HCT116 (cell line): ENCODE results near the gene RPS2. TPM values are rescaled to one million over a fixed set of nuclear protein-coding genes. Genes with fewer than 3 reads are reported as not detected.

Source experiments
- ATAC-seq: fragments of 200-7000 bp; cut with Tn5 transposase; 2 replicates; pipeline ENCODE4 v1.9.1; 2020; ENCODE audit warnings: mild to moderate bottlenecking, moderate library complexity
- BruUV-seq: library from RNA; stranded (reverse); fragments of 400-500 nt; replicated peaks from 2 replicates; lab custom pipeline; 2021; lab: Mats Ljungman, UMichigan
- CTCF ChIA-PET: fragments of 300-600 bp; sonication (Branson Sonifier 250); formaldehyde crosslinking; loops from one replicate; lab custom pipeline; 2021; ENCODE audit warnings: antibody characterized with exemption; lab: Charles Lee
- POLR2A ChIA-PET: fragments of 300-600, 350-600 bp; sonication (Branson Sonifier 250); formaldehyde crosslinking; loops from one replicate; lab custom pipeline; 2021; ENCODE audit warnings: antibody characterized with exemption; lab: Charles Lee
- RAD21 ChIA-PET, 2 experiments: fragments of 300-600 bp; sonication (Branson Sonifier 250); formaldehyde crosslinking; loops; one replicate each; lab custom pipeline; 2023; ENCODE audit warnings: low total read pairs in 2 of 2; ENCODE audit not compliant: uncharacterized antibody in 2 of 2, unreplicated experiment in 2 of 2, low non-redundant PET in 1 of 2; lab: Charles Lee
- DNase-seq: peaks from one replicate; pipeline ENCODE4 v3.0.0-alpha.2; 2010; ENCODE audit warnings: low read depth, low spot score
- H2AFZ ChIP-seq: fragments of 200-600 bp; shearing (Covaris generic), sonication (generic); 2 replicates; pipeline ENCODE4 v1.6.1; 2017; ENCODE audit warnings: low read depth, mixed run types, mixed read lengths, antibody characterized with exemption, low read length; ENCODE audit not compliant: poor library complexity, severe bottlenecking
- H3K27ac ChIP-seq: 2 replicates; pipeline ENCODE4 v1.5.1; 2012; ENCODE audit warnings: low read depth, low read length
- H3K27me3 ChIP-seq: fragments of 200-600 bp; sonication (generic); 2 replicates; pipeline ENCODE4 v1.6.1; 2016; ENCODE audit warnings: mixed run types, low read length, mixed read lengths; ENCODE audit not compliant: insufficient read depth
- H3K36me3 ChIP-seq, 2 experiments: fragments of 200-500 bp in 1 of 2; fragments of 200-600 bp in 1 of 2; sonication (Bioruptor generic) in 1 of 2; sonication (generic) in 1 of 2; 2 replicates each; pipeline versions ENCODE4 v1.5.1 to v1.6.1; 2014 to 2016; ENCODE audit warnings: low read length in 2 of 2, inconsistent platforms in 1 of 2, mixed read lengths in 1 of 2, mixed run types in 1 of 2; ENCODE audit not compliant: insufficient read depth in 2 of 2, control insufficient read depth in 1 of 2
- H3K4me1 ChIP-seq, 2 experiments: fragments of 200-600 bp in 1 of 2; sonication (generic) in 1 of 2; 2 replicates each; pipeline versions ENCODE4 v1.5.1 to v1.6.1; 2012 to 2017; ENCODE audit warnings: low read length in 2 of 2, inconsistent platforms in 1 of 2, mild to moderate bottlenecking in 1 of 2, mixed read lengths in 1 of 2, mixed run types in 1 of 2, moderate library complexity in 1 of 2; ENCODE audit not compliant: insufficient read depth in 2 of 2, control insufficient read depth in 1 of 2
- H3K4me2 ChIP-seq: fragments of 200-600 bp; sonication (generic); 2 replicates; pipeline ENCODE4 v1.6.1; 2017; ENCODE audit warnings: mixed run types, low read length, mixed read lengths
- H3K4me3 ChIP-seq, 2 experiments: fragments of 200-600 bp in 1 of 2; sonication (generic) in 1 of 2; replicated peaks in 1 of 2; 2 replicates each; pipeline ENCODE4 v1.5.1; 2011 to 2016; ENCODE audit warnings: low read length in 2 of 2, control low read depth in 1 of 2, low read depth in 1 of 2, mild to moderate bottlenecking in 1 of 2, mixed read lengths in 1 of 2, mixed run types in 1 of 2
- H3K79me2 ChIP-seq: fragments of 200-600 bp; sonication (generic); 2 replicates; pipeline ENCODE4 v1.6.1; 2017; ENCODE audit warnings: mild to moderate bottlenecking, mixed run types, low read length, moderate library complexity, mixed read lengths; ENCODE audit not compliant: insufficient read depth
- H3K9ac ChIP-seq: fragments of 200-600 bp; sonication (generic); 2 replicates; pipeline ENCODE4 v1.6.1; 2016; ENCODE audit warnings: low read length, mixed read lengths
- H3K9me2 ChIP-seq: fragments of 200-600 bp; sonication (generic), shearing (Covaris generic); 2 replicates; pipeline ENCODE4 v1.6.1; 2017; ENCODE audit warnings: mixed run types, mild to moderate bottlenecking, moderate library complexity; ENCODE audit not compliant: insufficient read depth
- H3K9me3 ChIP-seq, 2 experiments: fragments of 200-500 bp in 1 of 2; fragments of 200-600 bp in 1 of 2; sonication (Bioruptor generic) in 1 of 2; sonication (generic) in 1 of 2; 2 replicates each; pipeline ENCODE4 v1.6.1; 2014 to 2017; ENCODE audit warnings: low read length in 2 of 2, mixed read lengths in 2 of 2, inconsistent platforms in 1 of 2, low read depth in 1 of 2, mild to moderate bottlenecking in 1 of 2, mixed run types in 1 of 2, moderate library complexity in 1 of 2; ENCODE audit not compliant: control insufficient read depth in 1 of 2, insufficient read depth in 1 of 2
- H4K20me1 ChIP-seq: fragments of 200-600 bp; sonication (generic), shearing (Covaris generic); 2 replicates; pipeline ENCODE4 v1.6.1; 2017; ENCODE audit warnings: mixed run types, mild to moderate bottlenecking, moderate library complexity; ENCODE audit not compliant: insufficient read depth
- CBX3 ChIP-seq: IDR thresholded peaks from 2 replicates; pipeline ENCODE4 v1.6.1; 2012; ENCODE audit warnings: low read depth
- EGR1 ChIP-seq: IDR thresholded peaks from 2 replicates; pipeline ENCODE4 v1.6.1; 2012; ENCODE audit warnings: low read depth
- ELF1 ChIP-seq: IDR thresholded peaks from 2 replicates; pipeline ENCODE4 v1.6.1; 2012; ENCODE audit warnings: low read depth, borderline replicate concordance
- EZH2 ChIP-seq: fragments of 200-600 bp; sonication (generic); IDR thresholded peaks from 2 replicates; pipeline ENCODE4 v1.6.1; 2017; ENCODE audit warnings: antibody characterized with exemption, mixed run types
- EZH2phosphoT487 ChIP-seq: fragments of 200-600 bp; IDR thresholded peaks from 2 replicates; pipeline ENCODE4 v1.6.1; 2018; ENCODE audit warnings: antibody characterized with exemption, borderline replicate concordance
- FOSL1 ChIP-seq: IDR thresholded peaks from 2 replicates; pipeline ENCODE4 v1.6.1; 2012; ENCODE audit warnings: low read depth
- JUND ChIP-seq: IDR thresholded peaks from 2 replicates; pipeline ENCODE4 v1.6.1; 2012
- POLR2A ChIP-seq: IDR thresholded peaks from 2 replicates; pipeline ENCODE4 v1.7.0; 2011; ENCODE audit warnings: borderline replicate concordance; ENCODE audit not compliant: insufficient read depth, insufficient read length; ENCODE audit errors: extremely low read depth
- RAD21 ChIP-seq: IDR thresholded peaks from 2 replicates; pipeline ENCODE4 v1.6.1; 2012; ENCODE audit warnings: low read depth, mild to moderate bottlenecking
- SIN3A ChIP-seq: IDR thresholded peaks from 2 replicates; pipeline ENCODE4 v1.6.1; 2012; ENCODE audit warnings: low read depth
- SP1 ChIP-seq: IDR thresholded peaks from 2 replicates; pipeline ENCODE4 v1.6.1; 2012; ENCODE audit warnings: low read depth
- TCF7L2 ChIP-seq: IDR thresholded peaks from 2 replicates; pipeline ENCODE4 v1.7.0; 2011; ENCODE audit warnings: borderline replicate concordance, inconsistent platforms; ENCODE audit not compliant: insufficient read depth, insufficient read length; ENCODE audit errors: extremely low read depth
- ZFX ChIP-seq: fragments of 450-650 bp; IDR thresholded peaks from 2 replicates; pipeline ENCODE4 v1.6.1; 2017
- ZNF274 ChIP-seq: fragments of 200-500 bp; sonication (Bioruptor generic); IDR thresholded peaks from 2 replicates; pipeline ENCODE4 v1.6.1; 2014; ENCODE audit warnings: mild to moderate bottlenecking, low read depth, low read length, inconsistent platforms
- intact Hi-C: fragments of 100-400 bp; cut with micrococcal nuclease; formaldehyde crosslinking; loops from 2 replicates; pipeline ENCODE4 v1.10.0; 2022
- total RNA-seq: library from RNA; stranded (reverse); gene quantifications from one replicate; pipeline ENCODE4 v1.2.1, GENCODE V29; 2021; ENCODE audit not compliant: unreplicated experiment
- TF ChIP-seq, protein P1 (sequence below): IDR thresholded peaks from 2 replicates; pipeline ENCODE4 v1.6.1; 2012
- TF ChIP-seq, protein P2 (sequence below): IDR thresholded peaks from 2 replicates; pipeline ENCODE4 v1.6.1; 2011; ENCODE audit warnings: mild to moderate bottlenecking, low read length, moderate library complexity; ENCODE audit not compliant: insufficient replicate concordance; ENCODE audit errors: extremely low read depth
- TF ChIP-seq, protein P3 (sequence below), 3 experiments: fragments of 200-600 bp in 1 of 3; sonication (generic) in 1 of 3; IDR thresholded peaks in 2 of 3; conservative IDR thresholded peaks in 1 of 3; 2 replicates each; pipeline ENCODE4 v1.5.1; 2012 to 2017; ENCODE audit warnings: low read depth in 2 of 3, low read length in 2 of 3, antibody characterized with exemption in 1 of 3, borderline replicate concordance in 1 of 3, control low read depth in 1 of 3, mild to moderate bottlenecking in 1 of 3, mixed read lengths in 1 of 3, mixed run types in 1 of 3, moderate library complexity in 1 of 3; ENCODE audit not compliant: insufficient read depth in 1 of 3
- TF ChIP-seq, protein P4 (sequence below): IDR thresholded peaks from 2 replicates; pipeline ENCODE4 v1.6.1; 2012

Gene RPS2
- total RNA-seq, 1 experiment from 2014 or later: 6,265 TPM

DNA sequence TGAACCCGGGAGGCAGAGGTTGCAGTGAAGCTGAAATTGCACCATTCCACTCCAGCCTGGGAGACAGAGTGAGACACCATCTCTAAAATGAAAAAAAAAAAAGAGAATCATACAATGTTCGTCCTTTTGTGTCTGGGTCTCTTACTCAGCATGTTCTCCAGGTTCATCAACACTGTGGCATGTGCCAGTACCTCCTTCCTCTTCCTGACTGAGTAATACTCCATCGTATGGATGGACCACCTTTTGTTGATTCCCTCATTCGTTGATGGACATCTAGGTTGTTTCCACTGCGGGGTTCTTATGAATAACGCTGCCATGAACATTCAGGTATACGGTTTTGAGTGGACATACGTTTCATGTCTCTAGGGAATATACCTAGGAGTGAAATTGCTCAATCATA is 42.3 kb downstream of the RPS2 start:
- peaks cover 22 to 32% of the 10 kb centered on the region in 2 experiments for H3K4me1 ChIP-seq
- no peaks in the 10 kb centered on the region for H3K36me3 ChIP-seq
- POLR2A ChIA-PET: interaction anchor here (2.1 kb wide), 1 partner anchor 42 kb away, joined by 8 read pairs; the partner anchor contains the start of gene RPS2
- CTCF ChIA-PET: no interaction called here
- H3K79me2 ChIP-seq: no peaks in the 10 kb centered on the region
- ATAC-seq: no peak
- H3K27me3 ChIP-seq: no peaks in the 10 kb centered on the region
- H4K20me1 ChIP-seq: no peaks in the 10 kb centered on the region
- no peaks in the 10 kb centered on the region for H3K9me2 ChIP-seq
- RAD21 ChIA-PET: no interaction called here
- intact Hi-C loops: no loop called here
- no peak for TF ChIP-seq ZFX
- no peak for TF ChIP-seq EZH2phosphoT487
- H2AFZ ChIP-seq: no peak overlapping the region
- DNase-seq: no peak
- no peak overlapping the region for H3K4me2 ChIP-seq
- H3K9ac ChIP-seq: no peak overlapping the region
- H3K9me3 ChIP-seq: no peaks in the 10 kb centered on the region
- BruUV-seq: no TSS peak
- H3K27ac ChIP-seq: no peak overlapping the region
- no peak overlapping the region for H3K4me3 ChIP-seq

DNA sequence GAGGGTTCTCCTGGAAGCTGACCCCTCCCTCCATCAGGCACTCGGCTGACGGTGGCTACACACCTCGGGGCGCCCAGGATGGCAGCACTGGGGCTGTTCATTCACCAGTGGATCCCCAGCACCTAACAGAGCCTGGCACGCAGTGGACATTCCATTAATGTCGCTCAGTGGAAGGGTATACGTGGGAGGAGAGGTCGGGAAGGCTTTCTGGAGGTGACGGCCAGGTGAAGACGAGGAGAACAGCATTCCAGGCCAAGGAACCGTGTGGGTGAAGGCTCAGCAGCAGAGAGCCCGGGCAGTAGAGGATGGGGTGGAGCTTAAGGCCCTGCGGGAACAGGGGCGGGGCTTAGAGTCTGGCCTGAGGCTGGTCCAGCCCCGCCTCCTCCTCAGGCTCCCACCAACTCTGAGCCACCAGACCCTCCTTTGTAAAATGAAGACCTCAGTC is 43.9 kb downstream of the RPS2 start:
- peak overlapping the region; percentile 69 for H2AFZ ChIP-seq
- H3K9me2 ChIP-seq: no peaks in the 10 kb centered on the region
- H3K36me3 ChIP-seq: no peaks in the 10 kb centered on the region
- H3K4me2 ChIP-seq: peak overlapping the region; percentile 66
- intact Hi-C loops: no loop called here
- DNase-seq (no peak), ATAC-seq (peak; percentile 90)
- ChIA-PET CTCF (no interaction called here), POLR2A (interaction anchor here (0.7 to 1.2 kb wide), 3 partner anchors 9 to 22 kb away, joined by 3 read pairs; partner anchors contain the start of gene MSRB1), RAD21 (no interaction called here)
- H3K27me3 ChIP-seq: no peaks in the 10 kb centered on the region
- no peak overlapping the region for H3K9ac ChIP-seq
- BruUV-seq: no TSS peak
- H3K4me3 ChIP-seq: peak overlapping the region; percentile 10 to 12; a peak in 2 of 4 replicates
- no peaks in the 10 kb centered on the region for H4K20me1 ChIP-seq
- no peaks in the 10 kb centered on the region for H3K9me3 ChIP-seq
- H3K27ac ChIP-seq: no peak overlapping the region; the same call in 1 of the 2 replicates
- peaks cover 22 to 32% of the 10 kb centered on the region in 2 experiments for H3K4me1 ChIP-seq
- no peaks in the 10 kb centered on the region for H3K79me2 ChIP-seq
- TF ChIP-seq SP1 (no peak), EZH2phosphoT487 (no peak), FOSL1 (no peak), POLR2A (no peak), JUND (no peak), ELF1 (no peak), CBX3 (no peak), EZH2 (no peak), ZNF274 (no peak), TCF7L2 (no peak), RAD21 (no peak), SIN3A (no peak), EGR1 (no peak)
- TF ChIP-seq, protein P1, sequence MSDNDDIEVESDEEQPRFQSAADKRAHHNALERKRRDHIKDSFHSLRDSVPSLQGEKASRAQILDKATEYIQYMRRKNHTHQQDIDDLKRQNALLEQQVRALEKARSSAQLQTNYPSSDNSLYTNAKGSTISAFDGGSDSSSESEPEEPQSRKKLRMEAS: no peak
- TF ChIP-seq, protein P2, sequence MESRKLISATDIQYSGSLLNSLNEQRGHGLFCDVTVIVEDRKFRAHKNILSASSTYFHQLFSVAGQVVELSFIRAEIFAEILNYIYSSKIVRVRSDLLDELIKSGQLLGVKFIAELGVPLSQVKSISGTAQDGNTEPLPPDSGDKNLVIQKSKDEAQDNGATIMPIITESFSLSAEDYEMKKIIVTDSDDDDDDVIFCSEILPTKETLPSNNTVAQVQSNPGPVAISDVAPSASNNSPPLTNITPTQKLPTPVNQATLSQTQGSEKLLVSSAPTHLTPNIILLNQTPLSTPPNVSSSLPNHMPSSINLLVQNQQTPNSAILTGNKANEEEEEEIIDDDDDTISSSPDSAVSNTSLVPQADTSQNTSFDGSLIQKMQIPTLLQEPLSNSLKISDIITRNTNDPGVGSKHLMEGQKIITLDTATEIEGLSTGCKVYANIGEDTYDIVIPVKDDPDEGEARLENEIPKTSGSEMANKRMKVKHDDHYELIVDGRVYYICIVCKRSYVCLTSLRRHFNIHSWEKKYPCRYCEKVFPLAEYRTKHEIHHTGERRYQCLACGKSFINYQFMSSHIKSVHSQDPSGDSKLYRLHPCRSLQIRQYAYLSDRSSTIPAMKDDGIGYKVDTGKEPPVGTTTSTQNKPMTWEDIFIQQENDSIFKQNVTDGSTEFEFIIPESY: no peak
- TF ChIP-seq, protein P3, sequence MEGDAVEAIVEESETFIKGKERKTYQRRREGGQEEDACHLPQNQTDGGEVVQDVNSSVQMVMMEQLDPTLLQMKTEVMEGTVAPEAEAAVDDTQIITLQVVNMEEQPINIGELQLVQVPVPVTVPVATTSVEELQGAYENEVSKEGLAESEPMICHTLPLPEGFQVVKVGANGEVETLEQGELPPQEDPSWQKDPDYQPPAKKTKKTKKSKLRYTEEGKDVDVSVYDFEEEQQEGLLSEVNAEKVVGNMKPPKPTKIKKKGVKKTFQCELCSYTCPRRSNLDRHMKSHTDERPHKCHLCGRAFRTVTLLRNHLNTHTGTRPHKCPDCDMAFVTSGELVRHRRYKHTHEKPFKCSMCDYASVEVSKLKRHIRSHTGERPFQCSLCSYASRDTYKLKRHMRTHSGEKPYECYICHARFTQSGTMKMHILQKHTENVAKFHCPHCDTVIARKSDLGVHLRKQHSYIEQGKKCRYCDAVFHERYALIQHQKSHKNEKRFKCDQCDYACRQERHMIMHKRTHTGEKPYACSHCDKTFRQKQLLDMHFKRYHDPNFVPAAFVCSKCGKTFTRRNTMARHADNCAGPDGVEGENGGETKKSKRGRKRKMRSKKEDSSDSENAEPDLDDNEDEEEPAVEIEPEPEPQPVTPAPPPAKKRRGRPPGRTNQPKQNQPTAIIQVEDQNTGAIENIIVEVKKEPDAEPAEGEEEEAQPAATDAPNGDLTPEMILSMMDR (IDR thresholded peaks at IDR 0.05 in 2 of 3, conservative IDR thresholded peaks at IDR 0.05 in 1 of 3; ENCODE audit: borderline replicate concordance in 1 of 3, insufficient read depth in 1 of 3, low read depth in 2 of 3, low read length in 2 of 3): no peak
- TF ChIP-seq, protein P4, sequence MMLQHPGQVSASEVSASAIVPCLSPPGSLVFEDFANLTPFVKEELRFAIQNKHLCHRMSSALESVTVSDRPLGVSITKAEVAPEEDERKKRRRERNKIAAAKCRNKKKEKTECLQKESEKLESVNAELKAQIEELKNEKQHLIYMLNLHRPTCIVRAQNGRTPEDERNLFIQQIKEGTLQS: no peak
